Hepatocyte (in vitro differentiated cells): ENCODE data around the gene ACOT8. TPM values are rescaled to one million over a fixed set of nuclear protein-coding genes. Genes with fewer than 3 reads are reported as not detected.

Experiments used
- DNase-seq: peaks from one replicate; pipeline ENCODE4 v3.0.0-alpha.2; 2016; ENCODE audit warnings: low spot score
- H2AFZ ChIP-seq: fragments of 200-600 bp; sonication (generic); 2 replicates; pipeline ENCODE4 v1.6.0; 2016; ENCODE audit warnings: antibody characterized with exemption, mild to moderate bottlenecking
- H3K27ac ChIP-seq: fragments of 200-600 bp; sonication (generic); 2 replicates; pipeline ENCODE4 v1.5.1; 2016; ENCODE audit warnings: mild to moderate bottlenecking
- H3K27me3 ChIP-seq: fragments of 200-600 bp; sonication (generic); 2 replicates; pipeline ENCODE4 v1.6.1; 2016
- H3K36me3 ChIP-seq: fragments of 200-600 bp; sonication (generic); replicated peaks from 2 replicates; pipeline ENCODE4 v1.5.1; 2016; ENCODE audit warnings: low read depth; ENCODE audit not compliant: insufficient read depth
- H3K4me1 ChIP-seq: fragments of 200-600 bp; sonication (generic); 2 replicates; pipeline ENCODE4 v1.5.1; 2016; ENCODE audit warnings: mild to moderate bottlenecking, moderate library complexity; ENCODE audit not compliant: insufficient read depth
- H3K4me2 ChIP-seq: fragments of 200-600 bp; sonication (generic); 2 replicates; pipeline ENCODE4 v1.6.0; 2016
- H3K4me3 ChIP-seq: fragments of 200-600 bp; sonication (generic); 2 replicates; pipeline ENCODE4 v1.5.1; 2016; ENCODE audit warnings: mild to moderate bottlenecking
- H3K79me2 ChIP-seq: fragments of 200-600 bp; sonication (generic); 2 replicates; pipeline ENCODE4 v1.6.0; 2017; ENCODE audit warnings: mild to moderate bottlenecking
- H3K9me2 ChIP-seq: fragments of 200-600 bp; sonication (generic); replicated peaks from 2 replicates; pipeline ENCODE4 v1.6.0; 2017; ENCODE audit warnings: mild to moderate bottlenecking; ENCODE audit not compliant: insufficient read depth
- H3K9me3 ChIP-seq: fragments of 200-600 bp; sonication (generic); 2 replicates; pipeline ENCODE4 v1.5.1; 2016; ENCODE audit warnings: low read depth, mild to moderate bottlenecking
- H4K20me1 ChIP-seq: fragments of 200-600 bp; sonication (generic); 2 replicates; pipeline ENCODE4 v1.6.0; 2016; ENCODE audit warnings: mild to moderate bottlenecking; ENCODE audit not compliant: insufficient read depth, poor library complexity, severe bottlenecking
- EZH2 ChIP-seq: fragments of 200-600 bp; sonication (generic); IDR thresholded peaks from 2 replicates; pipeline ENCODE4 v1.6.1; 2016; ENCODE audit warnings: antibody characterized with exemption, mild to moderate bottlenecking, borderline replicate concordance
- EZH2phosphoT487 ChIP-seq: fragments of 200-600 bp; sonication (generic); IDR thresholded peaks from one replicate; pipeline ENCODE4 v1.6.1; 2018; ENCODE audit warnings: antibody characterized with exemption, mild to moderate bottlenecking, low read depth, moderate library complexity; ENCODE audit not compliant: unreplicated experiment, severe bottlenecking
- WGBS: methylation state at CpG from one replicate; pipeline ENCODE4 v1.1.6; 2016; ENCODE audit warnings: low lambda C conversion rate; ENCODE audit errors: missing lambda C conversion rate; 5-methylcytosine and 5-hydroxymethylcytosine counted together
- polyA plus RNA-seq: library from polyadenylated mRNA; unstranded; fragments of >200 nt; fragmentation: Nextera tagmentation; extraction: Ambion mirVana; gene quantifications from 2 replicates; pipeline ENCODE4 v1.2.1, GENCODE V29; 2016
- total RNA-seq: library from RNA; depleted of rRNA; stranded (reverse); fragments of >200 nt; gene quantifications from 2 replicates; pipeline ENCODE4 v1.2.3, GENCODE V29; 2014
- TF ChIP-seq, protein P1 (sequence below): fragments of 200-600 bp; sonication (generic); IDR thresholded peaks from 2 replicates; pipeline ENCODE4 v1.5.1; 2016; ENCODE audit warnings: antibody characterized with exemption, mild to moderate bottlenecking; ENCODE audit not compliant: poor library complexity

ACOT8 gene
- total and polyA plus RNA-seq, 2 experiments from 2014 or later = 40.6 to 44.0 TPM

DNA sequence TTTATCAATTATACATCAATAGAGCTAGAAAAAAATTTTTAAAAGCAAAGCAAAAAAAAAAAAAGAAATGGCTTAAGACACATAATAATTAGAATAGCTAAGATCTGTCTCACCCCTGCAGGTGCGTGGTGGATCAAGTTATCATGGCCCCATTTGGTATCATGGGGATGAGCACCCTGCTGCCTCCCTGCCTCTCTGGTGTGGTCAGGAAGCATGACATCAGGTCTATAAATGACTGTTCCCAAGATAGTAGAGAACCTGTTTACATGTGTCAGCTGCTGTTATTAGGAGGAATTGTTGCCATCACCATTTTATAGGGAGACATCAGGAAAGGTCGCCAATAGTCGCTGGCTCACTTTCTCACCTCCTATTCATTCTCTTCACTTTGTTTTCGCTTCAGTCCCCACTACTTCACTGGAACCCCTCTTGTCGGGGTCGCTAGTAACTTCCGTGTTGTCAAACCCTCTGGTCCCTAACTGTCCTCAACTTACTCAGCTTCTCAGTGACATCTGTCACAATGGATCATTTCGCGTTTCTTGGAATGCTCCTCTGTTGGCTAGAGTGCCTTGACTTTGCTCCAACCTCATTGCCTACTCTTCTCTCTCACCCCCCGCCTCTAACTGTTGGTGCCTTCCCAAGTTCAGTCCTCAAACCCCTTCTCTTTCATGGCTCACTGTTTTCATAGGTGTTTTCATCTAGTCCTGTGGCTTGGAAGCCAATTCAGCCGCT lies 60.7 kb downstream of the ACOT8 start:
- Histone ChIP-seq H3K27ac (no peak overlapping the region), H3K4me2 (no peak overlapping the region), H3K4me1 (peaks cover 7% of the 10 kb centered on the region), H3K79me2 (peaks cover 14% of the 10 kb centered on the region), H3K9me3 (no peaks in the 10 kb centered on the region), H4K20me1 (no peaks in the 10 kb centered on the region), H3K27me3 (no peaks in the 10 kb centered on the region), H3K36me3 (no peaks in the 10 kb centered on the region), H3K9me2 (no peaks in the 10 kb centered on the region), H3K4me3 (no peak overlapping the region), H2AFZ (no peak overlapping the region)
- no peak for TF ChIP-seq EZH2
- TF ChIP-seq, protein P1, sequence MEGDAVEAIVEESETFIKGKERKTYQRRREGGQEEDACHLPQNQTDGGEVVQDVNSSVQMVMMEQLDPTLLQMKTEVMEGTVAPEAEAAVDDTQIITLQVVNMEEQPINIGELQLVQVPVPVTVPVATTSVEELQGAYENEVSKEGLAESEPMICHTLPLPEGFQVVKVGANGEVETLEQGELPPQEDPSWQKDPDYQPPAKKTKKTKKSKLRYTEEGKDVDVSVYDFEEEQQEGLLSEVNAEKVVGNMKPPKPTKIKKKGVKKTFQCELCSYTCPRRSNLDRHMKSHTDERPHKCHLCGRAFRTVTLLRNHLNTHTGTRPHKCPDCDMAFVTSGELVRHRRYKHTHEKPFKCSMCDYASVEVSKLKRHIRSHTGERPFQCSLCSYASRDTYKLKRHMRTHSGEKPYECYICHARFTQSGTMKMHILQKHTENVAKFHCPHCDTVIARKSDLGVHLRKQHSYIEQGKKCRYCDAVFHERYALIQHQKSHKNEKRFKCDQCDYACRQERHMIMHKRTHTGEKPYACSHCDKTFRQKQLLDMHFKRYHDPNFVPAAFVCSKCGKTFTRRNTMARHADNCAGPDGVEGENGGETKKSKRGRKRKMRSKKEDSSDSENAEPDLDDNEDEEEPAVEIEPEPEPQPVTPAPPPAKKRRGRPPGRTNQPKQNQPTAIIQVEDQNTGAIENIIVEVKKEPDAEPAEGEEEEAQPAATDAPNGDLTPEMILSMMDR = no peak
- TF ChIP-seq EZH2phosphoT487 = no peak
- WGBS = 98% methylated on average over 11 of the region's 11 CpGs
- DNase-seq = no peak

DNA sequence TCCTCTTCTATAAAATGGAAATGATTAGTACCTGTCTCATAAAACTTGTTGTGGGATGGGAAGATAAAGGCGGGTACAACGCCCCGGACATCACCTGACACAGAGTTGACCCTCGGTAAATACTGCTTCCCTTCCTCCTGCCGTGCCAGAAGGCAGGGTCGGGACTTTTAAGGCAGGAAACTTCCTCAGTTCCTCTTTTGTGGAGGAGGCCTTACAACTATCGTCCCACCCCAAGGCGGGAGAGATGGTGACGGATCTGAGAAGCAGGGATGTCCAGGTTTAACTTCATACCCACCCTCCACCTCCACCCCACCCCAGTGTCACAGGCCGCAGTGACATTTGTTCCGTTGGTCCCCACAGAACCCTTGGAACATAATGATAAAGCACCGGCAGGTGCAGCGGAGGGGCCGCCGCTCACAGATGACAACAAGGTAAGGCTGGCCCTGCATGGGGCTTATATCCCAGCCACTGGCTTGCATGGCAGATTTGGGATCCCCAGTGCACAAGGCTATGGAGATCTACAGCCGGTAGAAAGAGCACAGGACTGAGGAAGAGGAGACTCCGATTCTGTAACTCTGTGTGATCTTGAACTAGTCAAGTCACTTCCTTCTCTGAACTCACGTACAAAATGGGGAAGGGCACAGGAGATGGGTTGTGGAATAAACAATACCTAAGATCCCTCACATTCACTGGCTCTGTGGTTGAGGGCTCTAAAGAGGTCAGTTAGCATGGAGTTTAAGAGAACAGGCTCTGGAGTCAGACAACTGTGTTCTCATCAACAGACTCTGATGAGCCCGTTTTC lies 64.7 kb downstream of the ACOT8 start:
- peak overlapping the region; percentile 89 for H3K27ac ChIP-seq
- no peaks in the 10 kb centered on the region for H3K27me3 ChIP-seq
- peak overlapping the region; percentile 89 for H3K4me2 ChIP-seq
- TF ChIP-seq EZH2 (no peak), EZH2phosphoT487 (no peak)
- TF ChIP-seq, protein P1 = no peak
- H3K36me3 ChIP-seq = no peaks in the 10 kb centered on the region
- H4K20me1 ChIP-seq = no peaks in the 10 kb centered on the region
- H3K79me2 ChIP-seq = peaks cover 14% of the 10 kb centered on the region
- no peaks in the 10 kb centered on the region for H3K9me2 ChIP-seq
- peak overlapping the region; percentile 78 for H3K4me3 ChIP-seq
- no peak for DNase-seq
- peaks cover 7% of the 10 kb centered on the region for H3K4me1 ChIP-seq
- peak overlapping the region; percentile 55 for H2AFZ ChIP-seq
- no peaks in the 10 kb centered on the region for H3K9me3 ChIP-seq
- 48% methylated on average over 19 of the region's 19 CpGs for WGBS

Other genes starting within 250 kb of the ACOT8 start
- not detected in 2 replicates for gene WFDC10A, start 227.7 kb downstream of the ACOT8 start, total RNA-seq
- gene WFDC10A, start 227.7 kb downstream of the ACOT8 start, polyA plus RNA-seq = not detected in 2 replicates
- not detected in 2 replicates for gene WFDC9, start 226.1 kb downstream of the ACOT8 start, total RNA-seq
- not detected in 2 replicates for gene WFDC9, start 226.1 kb downstream of the ACOT8 start, polyA plus RNA-seq
- gene WFDC11, start 187.2 kb downstream of the ACOT8 start, total RNA-seq = not detected in 2 replicates
- not detected in 2 replicates for gene WFDC11, start 187.2 kb downstream of the ACOT8 start, polyA plus RNA-seq
- gene WFDC13, start 155.4 kb downstream of the ACOT8 start, total RNA-seq = not detected in 2 replicates
- gene WFDC13, start 155.4 kb downstream of the ACOT8 start, polyA plus RNA-seq = 0.29 TPM in 1 of 2 replicates, not detected in the other
- gene WFDC10B, start 152.4 kb downstream of the ACOT8 start, total RNA-seq = 2.6 TPM in 1 of 2 replicates, not detected in the other
- 0.62 and 1.9 TPM in 2 replicates for gene WFDC10B, start 152.4 kb downstream of the ACOT8 start, polyA plus RNA-seq
- gene SPINT4, start 135.0 kb downstream of the ACOT8 start, total RNA-seq = not detected in 2 replicates
- gene SPINT4, start 135.0 kb downstream of the ACOT8 start, polyA plus RNA-seq = not detected in 2 replicates
- 0.72 and 2.6 TPM in 2 replicates for gene WFDC3, start 65.5 kb downstream of the ACOT8 start, total RNA-seq
- gene WFDC3, start 65.5 kb downstream of the ACOT8 start, polyA plus RNA-seq = 9.9 and 16.8 TPM in 2 replicates
- gene DNTTIP1, start 65.4 kb downstream of the ACOT8 start, total RNA-seq = 18.8 and 25.2 TPM in 2 replicates
- gene DNTTIP1, start 65.4 kb downstream of the ACOT8 start, polyA plus RNA-seq = 60.3 and 65.1 TPM in 2 replicates
- 21.9 and 26.7 TPM in 2 replicates for gene UBE2C, start 44.7 kb downstream of the ACOT8 start, total RNA-seq
- gene UBE2C, start 44.7 kb downstream of the ACOT8 start, polyA plus RNA-seq = 46.9 and 49.0 TPM in 2 replicates
- 0.63 TPM in 1 of 2 replicates, not detected in the other for gene TNNC2, start 30.1 kb downstream of the ACOT8 start, total RNA-seq
- 0.51 and 1.8 TPM in 2 replicates for gene TNNC2, start 30.1 kb downstream of the ACOT8 start, polyA plus RNA-seq
- 19.3 and 30.0 TPM in 2 replicates for gene SNX21, start 23.6 kb downstream of the ACOT8 start, total RNA-seq
- 32.1 and 32.5 TPM in 2 replicates for gene SNX21, start 23.6 kb downstream of the ACOT8 start, polyA plus RNA-seq
- gene ZSWIM3, start 222 bp upstream of the ACOT8 start, total RNA-seq = 4.3 and 6.2 TPM in 2 replicates
- gene ZSWIM3, start 222 bp upstream of the ACOT8 start, polyA plus RNA-seq = 1.3 and 4.1 TPM in 2 replicates
- 6.4 and 6.9 TPM in 2 replicates for gene ZSWIM1, start 23.8 kb upstream of the ACOT8 start, total RNA-seq
- gene ZSWIM1, start 23.8 kb upstream of the ACOT8 start, polyA plus RNA-seq = 4.7 and 5.0 TPM in 2 replicates
- 5.6 TPM in 1 of 2 replicates, not detected in the other for gene SPATA25, start 30.2 kb upstream of the ACOT8 start, total RNA-seq
- 0.41 and 1.4 TPM in 2 replicates for gene SPATA25, start 30.2 kb upstream of the ACOT8 start, polyA plus RNA-seq
- 11.1 and 12.8 TPM in 2 replicates for gene NEURL2, start 33.8 kb upstream of the ACOT8 start, total RNA-seq
- 11.7 and 11.8 TPM in 2 replicates for gene NEURL2, start 33.8 kb upstream of the ACOT8 start, polyA plus RNA-seq
- 401 and 425 TPM in 2 replicates for gene CTSA, start 33.9 kb upstream of the ACOT8 start, total RNA-seq
- 716 and 724 TPM in 2 replicates for gene CTSA, start 33.9 kb upstream of the ACOT8 start, polyA plus RNA-seq
- gene PLTP, start 54.8 kb upstream of the ACOT8 start, total RNA-seq = 144 and 176 TPM in 2 replicates
- 623 and 823 TPM in 2 replicates for gene PLTP, start 54.8 kb upstream of the ACOT8 start, polyA plus RNA-seq
- 9.7 and 11.8 TPM in 2 replicates for gene PCIF1, start 77.3 kb upstream of the ACOT8 start, total RNA-seq
- 26.0 and 32.4 TPM in 2 replicates for gene PCIF1, start 77.3 kb upstream of the ACOT8 start, polyA plus RNA-seq
- 10.8 and 14.9 TPM in 2 replicates for gene ZNF335, start 114.8 kb upstream of the ACOT8 start, total RNA-seq
- 12.6 and 23.7 TPM in 2 replicates for gene ZNF335, start 114.8 kb upstream of the ACOT8 start, polyA plus RNA-seq
- gene MMP9, start 151.5 kb upstream of the ACOT8 start, total RNA-seq = 1.3 and 2.6 TPM in 2 replicates
- 4.8 and 7.7 TPM in 2 replicates for gene MMP9, start 151.5 kb upstream of the ACOT8 start, polyA plus RNA-seq
- 0.57 TPM in 1 of 2 replicates, not detected in the other for gene SLC12A5, start 171.8 kb upstream of the ACOT8 start, total RNA-seq
- gene SLC12A5, start 171.8 kb upstream of the ACOT8 start, polyA plus RNA-seq = 3.1 and 4.3 TPM in 2 replicates
- gene NCOA5, start 232.6 kb upstream of the ACOT8 start, total RNA-seq = 24.0 and 25.6 TPM in 2 replicates
- gene NCOA5, start 232.6 kb upstream of the ACOT8 start, polyA plus RNA-seq = 24.1 and 26.2 TPM in 2 replicates